ENCODE measurements around the gene SLC22A31. TPM values are rescaled to one million over a fixed set of nuclear protein-coding genes. Genes with fewer than 3 reads are reported as not detected.

The SLC22A31 gene
- total and polyA plus RNA-seq, 2 donors (not counting 3 experiments of a cell fraction or from before 2014, with no cell fraction given), result 1.0 TPM; not detected in 1

GRCh38 chr16:89232107-89232506 lies 31.8 kb upstream of the SLC22A31 start:
- Histone ChIP-seq H3K4me3 (replicated peaks in 1 of 3; ENCODE audit: insufficient read depth in 1 of 3, low read depth in 1 of 3, low read length in 3 of 3) (no peak overlapping the region), H3K9ac (replicated peaks; ENCODE audit: extremely low read depth, insufficient read depth, low read length) (no peak overlapping the region), H3K4me1 (ENCODE audit: control insufficient read depth, extremely low read depth, insufficient read depth, low read length) (no peaks in the 10 kb centered on the region), H3K36me3 (ENCODE audit: control insufficient read depth in 2 of 2, extremely low read depth in 1 of 2, insufficient read depth in 2 of 2, low read length in 2 of 2) (peaks cover 6 to 46% of the 10 kb centered on the region in 2 experiments), H3K4me2 (ENCODE audit: insufficient read depth, low read length) (no peak overlapping the region), H3K27me3 (ENCODE audit: control insufficient read depth in 2 of 2, insufficient read depth in 2 of 2, low read length in 2 of 2) (no peaks in the 10 kb centered on the region), H3K79me2 (ENCODE audit: control insufficient read depth, insufficient read depth, low read length) (no peaks in the 10 kb centered on the region), H3K9me1 (replicated peaks; ENCODE audit: control insufficient read depth, extremely low read depth, insufficient read depth, low read length) (no peaks in the 10 kb centered on the region), H4K20me1 (replicated peaks; ENCODE audit: control insufficient read depth, extremely low read depth, insufficient read depth, low read length) (no peaks in the 10 kb centered on the region), H3K9me3 (replicated peaks; ENCODE audit: control insufficient read depth, insufficient read depth, low read length) (peaks cover 19% of the 10 kb centered on the region), H2AFZ (ENCODE audit: low read depth, low read length) (no peak overlapping the region), H3K27ac (ENCODE audit: insufficient read depth, low read depth, low read length) (no peak overlapping the region)
- dilution Hi-C loops (cut with MboI; ENCODE audit: extremely low pct_ligation_motif_present, low sequenced_read_pairs) (no loop called here), intact Hi-C loops (cut with micrococcal nuclease) (no loop called here)
- FAIRE-seq, result no peak
- TF ChIP-seq MYC (IDR thresholded peaks at IDR 0.05; ENCODE audit: low read depth, low read length), result no peak
- TF ChIP-seq POLR2AphosphoS5 (IDR thresholded peaks at IDR 0.05; ENCODE audit: insufficient read depth, low read depth, low read length), result no peak
- TF ChIP-seq CTCF (IDR thresholded peaks at IDR 0.05; ENCODE audit: extremely low read depth in 1 of 2, insufficient read depth in 1 of 2, low read depth in 1 of 2, low read length in 2 of 2), result no peak
- no peak for TF ChIP-seq MAX (IDR thresholded peaks at IDR 0.05; ENCODE audit: insufficient read depth, insufficient read length)
- TF ChIP-seq POLR2A (IDR thresholded peaks at IDR 0.05; ENCODE audit: low read depth, low read length), result no peak
- no peak for TF ChIP-seq GATA2 (IDR thresholded peaks at IDR 0.05; ENCODE audit: insufficient read depth, insufficient read length, low read depth, low read length)
- TF ChIP-seq JUN (IDR thresholded peaks at IDR 0.05; ENCODE audit: borderline replicate concordance, insufficient read depth, insufficient read length, low read depth), result no peak
- no peak for TF ChIP-seq EZH2 (IDR thresholded peaks at IDR 0.05; ENCODE audit: borderline replicate concordance, low read depth, low read length, severe bottlenecking)
- no peak for TF ChIP-seq FOS (IDR thresholded peaks at IDR 0.05; ENCODE audit: borderline replicate concordance, insufficient read depth, low read length)
- ChIA-PET CTCF (no interaction called here), POLR2A (no interaction called here)
- no peak for DNase-seq (ENCODE audit: low read depth, low spot score)
- no TSS peak for BruUV-seq (replicated peaks)

Measured in endothelial cell of umbilical vein (primary cell).